ENCODE results near the gene EEPD1. TPM values are rescaled to one million over a fixed set of nuclear protein-coding genes. Genes with fewer than 3 reads are reported as not detected.

EEPD1 gene
- total RNA-seq, 1 donor from 2014 or later, result 8.7 TPM

GRCh38 chr7:36132012-36132411 lies 21.0 kb upstream of the EEPD1 start:
- H3K4me3 ChIP-seq (ENCODE audit: low read depth, low read length), result no peak overlapping the region

GRCh38 chr7:36135700-36136099 lies 17.4 kb upstream of the EEPD1 start:
- no peaks in the 10 kb centered on the region for H3K36me3 ChIP-seq (ENCODE audit: control insufficient read depth, insufficient read depth, low read length)
- no peak for TF ChIP-seq CTCF (IDR thresholded peaks at IDR 0.05; ENCODE audit: insufficient read depth, low read length, poor library complexity, severe bottlenecking)

More at GRCh38 chr7:36132012-36132411, 21.0 kb upstream of the EEPD1 start:
- H3K27me3 ChIP-seq (ENCODE audit: control insufficient read depth, insufficient read depth, low read length), result no peaks in the 10 kb centered on the region
- H3K36me3 ChIP-seq (ENCODE audit: control insufficient read depth, insufficient read depth, low read length), result no peaks in the 10 kb centered on the region
- no peak for DNase-seq (ENCODE audit: low read depth)
- TF ChIP-seq CTCF (IDR thresholded peaks at IDR 0.05; ENCODE audit: insufficient read depth, low read length, poor library complexity, severe bottlenecking), result no peak

GRCh38 chr7:36137258-36137657 lies 15.8 kb upstream of the EEPD1 start:
- no peak for TF ChIP-seq CTCF (IDR thresholded peaks at IDR 0.05; ENCODE audit: insufficient read depth, low read length, poor library complexity, severe bottlenecking)
- DNase-seq (ENCODE audit: low read depth), result no peak

More at GRCh38 chr7:36135700-36136099, 17.4 kb upstream of the EEPD1 start:
- Histone ChIP-seq H3K27me3 (ENCODE audit: control insufficient read depth, insufficient read depth, low read length) (no peaks in the 10 kb centered on the region), H3K4me3 (ENCODE audit: low read depth, low read length) (no peak overlapping the region)
- no peak for DNase-seq (ENCODE audit: low read depth)

GRCh38 chr7:36137754-36138153 lies 15.3 kb upstream of the EEPD1 start:
- Histone ChIP-seq H3K27me3 (ENCODE audit: control insufficient read depth, insufficient read depth, low read length) (no peaks in the 10 kb centered on the region), H3K36me3 (ENCODE audit: control insufficient read depth, insufficient read depth, low read length) (no peaks in the 10 kb centered on the region), H3K4me3 (ENCODE audit: low read depth, low read length) (no peak overlapping the region)
- no peak for TF ChIP-seq CTCF (IDR thresholded peaks at IDR 0.05; ENCODE audit: insufficient read depth, low read length, poor library complexity, severe bottlenecking)
- DNase-seq (ENCODE audit: low read depth), result no peak

More at GRCh38 chr7:36137258-36137657, 15.8 kb upstream of the EEPD1 start:
- H3K27me3 ChIP-seq (ENCODE audit: control insufficient read depth, insufficient read depth, low read length), result no peaks in the 10 kb centered on the region
- H3K4me3 ChIP-seq (ENCODE audit: low read depth, low read length), result no peak overlapping the region
- H3K36me3 ChIP-seq (ENCODE audit: control insufficient read depth, insufficient read depth, low read length), result no peaks in the 10 kb centered on the region

- no peak for DNase-seq (ENCODE audit: low read depth)
- H3K27me3 ChIP-seq (ENCODE audit: control insufficient read depth, insufficient read depth, low read length), result no peaks in the 10 kb centered on the region
- no peak for TF ChIP-seq CTCF (IDR thresholded peaks at IDR 0.05; ENCODE audit: insufficient read depth, low read length, poor library complexity, severe bottlenecking)
- no peak overlapping the region for H3K4me3 ChIP-seq (ENCODE audit: low read depth, low read length)
- no peaks in the 10 kb centered on the region for H3K36me3 ChIP-seq (ENCODE audit: control insufficient read depth, insufficient read depth, low read length)
Observed at GRCh38 chr7:36138209-36138608, 14.8 kb upstream of the EEPD1 start.

- TF ChIP-seq CTCF (IDR thresholded peaks at IDR 0.05; ENCODE audit: insufficient read depth, low read length, poor library complexity, severe bottlenecking), result no peak
Observed at GRCh38 chr7:36141351-36141750, 11.7 kb upstream of the EEPD1 start.

More at GRCh38 chr7:36141351-36141750, 11.7 kb upstream of the EEPD1 start:
- H3K27me3 ChIP-seq (ENCODE audit: control insufficient read depth, insufficient read depth, low read length), result no peaks in the 10 kb centered on the region
- no peak for DNase-seq (ENCODE audit: low read depth)
- H3K4me3 ChIP-seq (ENCODE audit: low read depth, low read length), result no peak overlapping the region
- H3K36me3 ChIP-seq (ENCODE audit: control insufficient read depth, insufficient read depth, low read length), result no peaks in the 10 kb centered on the region
